NB4 (cell line): ENCODE results near the gene CYB5RL.

ENCODE experiments used
- DNase-seq: peaks from one replicate; pipeline ENCODE4 v3.0.0; 2010; ENCODE audit warnings: low read depth
- H3K4me3 ChIP-seq: one replicate; pipeline ENCODE4 v1.5.1; 2011; ENCODE audit warnings: mild to moderate bottlenecking, low read depth, low read length, moderate library complexity
- MYC ChIP-seq: IDR thresholded peaks from 2 replicates; pipeline ENCODE4 v1.6.1; 2011; ENCODE audit warnings: low read depth, low read length
- POLR2A ChIP-seq: IDR thresholded peaks from 2 replicates; pipeline ENCODE4 v1.6.1; 2011; ENCODE audit warnings: mild to moderate bottlenecking; ENCODE audit not compliant: insufficient read length; ENCODE audit errors: extremely low read depth
- TF ChIP-seq, protein P1 (sequence below): IDR thresholded peaks from 2 replicates; pipeline ENCODE4 v1.6.1; 2011; ENCODE audit warnings: low read depth, low read length
- TF ChIP-seq, protein P2 (sequence below): IDR thresholded peaks from one replicate; pipeline ENCODE4 v1.5.1; 2012; ENCODE audit warnings: low read depth, low read length

The CYB5RL gene, protein sequence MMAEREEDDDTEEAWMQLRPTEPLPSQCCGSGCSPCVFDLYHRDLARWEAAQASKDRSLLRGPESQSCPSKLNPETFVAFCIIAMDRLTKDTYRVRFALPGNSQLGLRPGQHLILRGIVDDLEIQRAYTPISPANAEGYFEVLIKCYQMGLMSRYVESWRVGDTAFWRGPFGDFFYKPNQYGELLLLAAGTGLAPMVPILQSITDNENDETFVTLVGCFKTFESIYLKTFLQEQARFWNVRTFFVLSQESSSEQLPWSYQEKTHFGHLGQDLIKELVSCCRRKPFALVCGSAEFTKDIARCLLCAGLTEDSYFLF

DNA sequence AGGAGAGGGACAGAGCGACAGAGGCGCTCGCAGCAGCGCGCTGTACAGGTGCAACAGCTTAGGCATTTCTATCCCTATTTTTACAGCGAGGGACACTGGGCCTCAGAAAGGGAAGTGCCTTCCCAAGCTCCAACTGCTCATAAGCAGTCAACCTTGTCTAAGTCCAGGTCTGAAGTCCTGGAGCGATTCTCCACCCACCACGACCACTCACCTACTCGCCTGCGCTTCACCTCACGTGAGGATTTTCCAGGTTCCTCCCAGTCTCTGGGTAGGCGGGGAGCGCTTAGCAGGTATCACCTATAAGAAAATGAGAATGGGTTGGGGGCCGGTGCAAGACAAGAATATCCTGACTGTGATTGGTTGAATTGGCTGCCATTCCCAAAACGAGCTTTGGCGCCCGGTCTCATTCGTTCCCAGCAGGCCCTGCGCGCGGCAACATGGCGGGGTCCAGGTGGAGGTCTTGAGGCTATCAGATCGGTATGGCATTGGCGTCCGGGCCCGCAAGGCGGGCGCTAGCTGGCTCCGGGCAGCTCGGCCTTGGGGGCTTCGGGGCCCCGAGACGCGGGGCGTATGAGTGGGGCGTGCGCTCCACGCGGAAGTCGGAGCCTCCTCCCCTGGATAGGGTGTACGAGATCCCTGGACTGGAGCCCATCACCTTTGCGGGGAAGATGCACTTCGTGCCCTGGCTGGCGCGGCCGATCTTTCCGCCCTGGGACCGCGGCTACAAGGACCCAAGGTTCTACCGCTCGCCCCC, at the start of gene CYB5RL, which contains the start of gene MRPL37:
Gene CYB5RL (minus strand): TSS at position 266 of the 754 bp plus-strand sequence. CDS start 4,414 bp downstream, outside the sequence.
Gene MRPL37 (plus strand): TSS at position 403 of the 754 bp plus-strand sequence. CDS start 77 bp downstream, at position 480.
- H3K4me3 ChIP-seq: peak within 1 kb of the TSS; percentile 95
- TF ChIP-seq POLR2A: peak; percentile 77
- peak; percentile 50 for TF ChIP-seq MYC
- TF ChIP-seq, protein P1, sequence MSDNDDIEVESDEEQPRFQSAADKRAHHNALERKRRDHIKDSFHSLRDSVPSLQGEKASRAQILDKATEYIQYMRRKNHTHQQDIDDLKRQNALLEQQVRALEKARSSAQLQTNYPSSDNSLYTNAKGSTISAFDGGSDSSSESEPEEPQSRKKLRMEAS: no peak; the same call in 1 of the 2 replicates
- DNase-seq: peak; percentile 96

DNA sequence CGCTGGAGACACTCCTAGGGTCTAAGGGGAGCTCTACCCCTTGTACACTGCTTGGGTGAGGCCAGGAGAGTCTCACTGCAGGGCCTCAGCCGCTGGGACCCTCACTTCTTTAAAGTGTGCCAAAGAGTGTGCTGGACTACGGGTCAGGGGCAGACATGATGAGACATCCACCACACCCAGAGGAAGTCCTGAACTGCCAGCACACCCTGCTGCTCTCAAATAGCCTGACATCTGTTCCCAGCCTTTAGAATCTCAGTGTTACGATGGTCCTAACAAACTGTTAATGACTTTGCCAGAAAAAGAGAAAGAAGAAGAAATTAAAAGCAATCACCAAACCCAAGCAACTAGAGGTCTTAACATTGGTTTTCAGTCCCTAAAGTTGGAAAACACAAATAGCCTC, 49.1 kb upstream of the CYB5RL start:
- TF ChIP-seq, protein P2, sequence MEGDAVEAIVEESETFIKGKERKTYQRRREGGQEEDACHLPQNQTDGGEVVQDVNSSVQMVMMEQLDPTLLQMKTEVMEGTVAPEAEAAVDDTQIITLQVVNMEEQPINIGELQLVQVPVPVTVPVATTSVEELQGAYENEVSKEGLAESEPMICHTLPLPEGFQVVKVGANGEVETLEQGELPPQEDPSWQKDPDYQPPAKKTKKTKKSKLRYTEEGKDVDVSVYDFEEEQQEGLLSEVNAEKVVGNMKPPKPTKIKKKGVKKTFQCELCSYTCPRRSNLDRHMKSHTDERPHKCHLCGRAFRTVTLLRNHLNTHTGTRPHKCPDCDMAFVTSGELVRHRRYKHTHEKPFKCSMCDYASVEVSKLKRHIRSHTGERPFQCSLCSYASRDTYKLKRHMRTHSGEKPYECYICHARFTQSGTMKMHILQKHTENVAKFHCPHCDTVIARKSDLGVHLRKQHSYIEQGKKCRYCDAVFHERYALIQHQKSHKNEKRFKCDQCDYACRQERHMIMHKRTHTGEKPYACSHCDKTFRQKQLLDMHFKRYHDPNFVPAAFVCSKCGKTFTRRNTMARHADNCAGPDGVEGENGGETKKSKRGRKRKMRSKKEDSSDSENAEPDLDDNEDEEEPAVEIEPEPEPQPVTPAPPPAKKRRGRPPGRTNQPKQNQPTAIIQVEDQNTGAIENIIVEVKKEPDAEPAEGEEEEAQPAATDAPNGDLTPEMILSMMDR: no peak
- TF ChIP-seq MYC: no peak
- TF ChIP-seq, protein P1: no peak
- TF ChIP-seq POLR2A: no peak
- no peak for DNase-seq
- no peak overlapping the region for H3K4me3 ChIP-seq

DNA sequence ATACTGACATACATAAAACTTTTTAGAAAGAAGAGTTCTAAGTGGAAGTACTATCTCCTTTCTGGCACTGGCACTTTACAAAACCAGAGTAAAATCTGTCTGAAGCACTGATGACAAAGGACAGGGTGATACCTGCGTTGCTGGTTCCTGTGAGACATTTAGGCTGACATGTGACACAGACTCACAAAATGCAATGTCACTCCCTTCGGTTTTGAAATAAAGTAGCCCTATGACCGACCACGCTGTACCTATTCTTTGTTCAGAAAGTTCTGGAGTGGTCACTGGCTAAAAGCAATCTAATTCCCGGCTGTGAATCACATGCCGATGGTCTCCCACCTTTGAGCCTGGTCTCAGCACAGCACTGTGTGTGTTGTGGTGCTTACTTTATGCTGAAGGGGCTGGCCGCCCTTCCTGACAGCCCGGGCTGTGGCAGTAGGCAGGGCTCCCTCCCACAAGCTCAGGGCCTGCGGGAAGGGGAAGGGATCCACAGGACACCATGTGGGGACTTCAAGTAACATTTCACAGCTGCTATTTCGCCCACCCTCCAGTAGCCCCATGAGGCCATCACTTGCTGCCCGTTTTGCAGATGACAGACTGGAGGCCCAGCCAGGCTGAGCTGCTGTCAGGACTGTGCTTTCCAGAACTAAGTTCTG, 48.2 kb upstream of the CYB5RL start:
- no peak for DNase-seq
- TF ChIP-seq POLR2A (no peak), MYC (no peak)
- TF ChIP-seq, protein P1: no peak
- TF ChIP-seq, protein P2: no peak
- H3K4me3 ChIP-seq: no peak overlapping the region

DNA sequence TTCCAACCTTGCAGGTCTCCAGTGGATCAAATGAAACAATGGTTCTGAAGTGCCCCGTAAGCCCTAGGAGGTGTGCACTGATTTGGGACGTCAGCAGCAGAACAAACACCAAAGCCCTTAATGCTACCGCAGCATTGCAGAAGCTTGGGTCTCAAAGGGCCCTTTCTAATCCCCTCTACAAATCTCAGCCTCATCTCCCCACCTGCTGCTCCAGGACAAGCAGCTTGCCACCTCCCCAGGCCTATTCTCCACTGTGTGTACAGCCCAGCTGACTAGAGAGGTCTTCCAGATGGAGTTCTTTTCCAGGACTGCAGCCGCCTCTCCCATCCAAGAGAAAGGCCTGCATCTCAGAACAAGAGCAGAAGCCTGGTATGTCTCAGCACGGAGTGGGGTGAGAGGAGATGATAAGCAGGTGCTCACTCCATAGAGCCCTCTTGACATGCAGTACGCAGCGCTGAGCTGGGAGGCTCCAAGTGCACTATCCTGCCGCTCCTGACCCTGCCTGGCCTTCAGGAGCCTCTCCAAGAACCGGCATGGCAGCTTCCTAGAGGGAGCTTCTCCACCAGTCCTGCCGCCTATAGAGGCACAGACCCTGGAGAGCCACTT, 46.4 kb upstream of the CYB5RL start:
- TF ChIP-seq, protein P1: no peak
- TF ChIP-seq POLR2A: no peak
- TF ChIP-seq, protein P2: no peak
- TF ChIP-seq MYC: no peak
- DNase-seq: no peak
- H3K4me3 ChIP-seq: no peak overlapping the region

DNA sequence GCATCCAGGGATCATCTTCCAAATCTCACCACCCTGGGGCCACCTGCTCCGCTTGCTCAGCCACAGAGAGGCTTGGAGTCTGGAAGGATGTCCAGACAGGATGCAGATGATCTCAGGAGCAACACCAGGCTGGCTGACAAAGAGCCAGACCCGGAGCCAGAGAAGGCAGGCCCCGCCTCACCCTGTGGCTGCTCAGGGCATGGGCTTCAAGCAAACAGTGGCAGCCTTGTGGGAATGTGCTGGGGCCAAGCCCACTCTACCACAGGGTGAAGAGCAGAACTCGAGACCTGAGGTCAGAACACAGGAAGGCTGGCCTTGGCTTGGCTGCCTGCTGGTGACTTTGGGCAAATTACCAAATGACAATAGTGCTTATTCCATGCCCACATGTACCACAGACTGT, 45.7 kb upstream of the CYB5RL start:
- TF ChIP-seq, protein P2: no peak
- TF ChIP-seq, protein P1: no peak
- TF ChIP-seq POLR2A: no peak
- TF ChIP-seq MYC: no peak
- H3K4me3 ChIP-seq: no peak overlapping the region
- DNase-seq: no peak
